ENCODE results near the gene ANAPC16.

- TF ChIP-seq POLR2A (IDR thresholded peaks at IDR 0.05) (no peak), CTCF (IDR thresholded peaks at IDR 0.05) (no peak)
Observed at GRCh38 chr10:72244573-72245038, 28.8 kb downstream of the ANAPC16 start.
